ENCODE results near the gene KSR1. TPM values are rescaled to one million over a fixed set of nuclear protein-coding genes. Genes with fewer than 3 reads are reported as not detected.

KSR1 gene
- total RNA-seq, 4 donors from 2014 or later, result 26.6 to 64.4 (median 42.2) TPM

DNA sequence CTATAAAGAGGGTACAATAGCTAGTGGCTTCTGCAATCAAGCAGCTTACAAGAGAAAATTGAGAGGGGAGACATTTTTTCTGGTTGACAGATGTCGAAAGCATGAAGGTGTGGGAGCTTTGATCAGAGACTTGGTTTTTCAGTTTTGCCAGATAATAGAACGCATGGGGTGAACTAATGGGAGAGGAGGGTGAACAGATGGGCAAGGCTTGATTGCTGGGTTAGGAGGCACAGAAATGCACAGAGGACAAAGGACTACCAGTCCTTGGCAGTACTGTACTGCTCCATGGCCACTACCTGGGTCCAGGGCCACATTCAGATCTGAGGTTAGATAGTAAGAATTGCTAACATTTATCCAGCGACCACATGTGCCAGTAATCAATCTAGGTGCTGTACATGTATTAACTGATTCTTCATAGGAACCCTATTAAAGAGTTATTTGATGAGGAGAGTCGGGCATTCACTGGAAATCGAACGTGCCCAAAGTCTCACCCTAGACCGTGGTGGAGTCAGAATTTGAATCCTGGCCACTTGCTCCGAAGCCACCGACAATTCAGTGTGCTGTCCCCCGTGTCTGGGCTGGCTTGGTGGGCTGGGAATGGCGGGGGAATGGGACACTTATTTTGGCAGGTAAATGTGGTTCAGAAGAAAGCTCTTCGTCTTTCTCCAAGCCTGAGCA is 873 bp upstream of the KSR1 start:
- no peak for DNase-seq
- TF ChIP-seq CTCF (IDR thresholded peaks at IDR 0.05) (no peak), POLR2A (IDR thresholded peaks at IDR 0.05) (no peak)
- H3K27me3 ChIP-seq, result no peaks in the 10 kb centered on the region
- H3K9me3 ChIP-seq, result no peaks in the 10 kb centered on the region
- H3K4me1 ChIP-seq, result peaks cover 0 to 16% (median 3%) of the 10 kb centered on the region in 4 donors
- H3K27ac ChIP-seq, result peak overlapping the region; percentile 74 to 84 (median 78)
- peak overlapping the region; percentile 78 to 92 (median 87) for H3K4me3 ChIP-seq
- H3K36me3 ChIP-seq, result no peaks in the 10 kb centered on the region

DNA sequence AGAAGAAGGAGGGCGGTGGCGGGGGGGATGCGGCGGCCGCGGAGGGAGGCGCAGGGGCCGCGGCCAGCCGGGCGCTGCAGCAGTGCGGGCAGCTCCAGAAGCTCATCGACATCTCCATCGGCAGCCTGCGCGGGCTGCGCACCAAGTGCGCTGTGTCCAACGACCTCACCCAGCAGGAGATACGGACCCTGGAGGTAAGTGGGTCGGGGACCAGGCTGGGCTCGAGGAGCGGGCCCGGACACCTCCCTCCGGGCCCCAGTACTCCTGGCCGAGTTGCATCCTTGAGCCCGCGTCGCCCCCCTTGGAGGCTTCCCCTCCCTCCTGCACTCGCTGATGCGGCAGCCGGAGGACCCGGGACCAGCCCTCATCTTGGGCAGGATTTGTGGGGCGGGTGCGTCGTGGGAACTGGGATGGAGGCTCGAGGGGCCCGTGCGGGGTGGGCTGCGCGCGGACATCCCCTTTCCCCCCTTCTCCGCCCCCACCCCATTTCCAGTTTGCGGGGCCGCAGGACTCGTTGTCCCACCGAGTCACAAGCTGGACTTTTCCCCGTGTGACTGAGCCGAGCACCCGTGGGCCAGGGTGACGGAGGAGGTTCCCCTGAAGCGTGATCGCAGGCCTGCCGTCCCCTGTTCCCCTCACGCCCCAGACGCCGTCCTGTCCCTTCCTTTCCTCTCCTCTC is 572 bp downstream of the KSR1 start:
- H3K4me3 ChIP-seq, result peak overlapping the region; percentile 78 to 92 (median 87)
- peak overlapping the region; percentile 74 to 84 (median 78) for H3K27ac ChIP-seq
- H3K9me3 ChIP-seq, result no peaks in the 10 kb centered on the region
- TF ChIP-seq CTCF (IDR thresholded peaks at IDR 0.05) (no peak), POLR2A (IDR thresholded peaks at IDR 0.05) (no peak)
- no peaks in the 10 kb centered on the region for H3K36me3 ChIP-seq
- H3K4me1 ChIP-seq, result peaks cover 0 to 16% (median 3%) of the 10 kb centered on the region in 4 donors
- DNase-seq, result peak in 2 of 3 donors; percentile 24 to 50
- no peaks in the 10 kb centered on the region for H3K27me3 ChIP-seq

DNA sequence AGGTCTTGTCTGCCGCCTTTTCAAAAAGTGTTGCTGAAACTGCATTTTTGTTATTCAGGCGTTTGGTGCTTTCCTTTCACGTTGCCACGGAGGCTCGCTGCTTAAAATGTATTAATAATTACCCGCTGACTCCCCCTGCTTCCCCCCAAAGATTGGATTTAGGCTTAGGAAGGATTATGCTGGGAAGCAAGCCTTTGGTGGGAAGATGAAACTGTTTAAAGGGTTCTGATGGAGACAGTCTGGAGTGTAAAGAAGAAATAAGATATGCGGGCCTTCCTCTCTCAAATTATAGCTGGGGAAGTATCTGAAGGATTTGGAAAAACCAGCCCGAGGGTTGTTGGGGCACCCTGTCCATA is 1.1 kb downstream of the KSR1 start:
- Histone ChIP-seq H3K9me3 (no peaks in the 10 kb centered on the region), H3K36me3 (no peaks in the 10 kb centered on the region), H3K27ac (peak overlapping the region in 2 of 4 donors; percentile 77 to 84), H3K27me3 (no peaks in the 10 kb centered on the region), H3K4me3 (peak overlapping the region; percentile 78 to 92 (median 87)), H3K4me1 (peaks cover 0 to 16% (median 3%) of the 10 kb centered on the region in 4 donors)
- no peak for DNase-seq
- TF ChIP-seq POLR2A (IDR thresholded peaks at IDR 0.05) (no peak), CTCF (IDR thresholded peaks at IDR 0.05) (no peak)

- Histone ChIP-seq H3K4me3 (peak overlapping the region; percentile 78 to 92 (median 87)), H3K36me3 (no peaks in the 10 kb centered on the region), H3K4me1 (peaks cover 0 to 16% (median 5%) of the 10 kb centered on the region in 4 donors), H3K27ac (peak overlapping the region in 1 of 4 donors; percentile 84), H3K9me3 (no peaks in the 10 kb centered on the region), H3K27me3 (no peaks in the 10 kb centered on the region)
- DNase-seq, result peak in 1 of 3 donors; percentile 36
- TF ChIP-seq CTCF (IDR thresholded peaks at IDR 0.05) (no peak), POLR2A (IDR thresholded peaks at IDR 0.05) (no peak)
Measured at GRCh38 chr17:27457731-27458523, 1.7 kb downstream of the KSR1 start.

GRCh38 chr17:27458524-27458908 is 2.3 kb downstream of the KSR1 start:
- Histone ChIP-seq H3K36me3 (no peaks in the 10 kb centered on the region), H3K4me3 (no peak overlapping the region), H3K27ac (no peak overlapping the region), H3K27me3 (no peaks in the 10 kb centered on the region), H3K4me1 (peaks cover 0 to 16% (median 5%) of the 10 kb centered on the region in 4 donors), H3K9me3 (no peaks in the 10 kb centered on the region)
- DNase-seq, result no peak
- no peak for TF ChIP-seq CTCF (IDR thresholded peaks at IDR 0.05)

Data from Peyer's patch (tissue), 4 donors.